ENCODE results near the gene ADAM10. TPM values are rescaled to one million over a fixed set of nuclear protein-coding genes. Genes with fewer than 3 reads are reported as not detected.

Gene ADAM10
- total RNA-seq, 1 donor from 2014 or later: 48.1 TPM

GRCh38 chr15:58582160-58582559 lies 167.3 kb downstream of the ADAM10 start:
- no peak overlapping the region for H3K27ac ChIP-seq
- DNase-seq (ENCODE audit: extremely low spot score in 2 of 2): no peak
- H3K4me1 ChIP-seq: no peaks in the 10 kb centered on the region
- no peaks in the 10 kb centered on the region for H3K36me3 ChIP-seq
- H3K27me3 ChIP-seq: no peaks in the 10 kb centered on the region
- H3K4me3 ChIP-seq: no peak overlapping the region
- no peaks in the 10 kb centered on the region for H3K9me3 ChIP-seq
- TF ChIP-seq CTCF (IDR thresholded peaks at IDR 0.05) (no peak), POLR2A (IDR thresholded peaks at IDR 0.05) (no peak), POLR2AphosphoS5 (IDR thresholded peaks at IDR 0.05; ENCODE audit: insufficient read depth in 1 of 2, low read depth in 1 of 2) (no peak)
- intact Hi-C loops (cut with DNase I): no loop called here

GRCh38 chr15:58576657-58577056 lies 172.8 kb downstream of the ADAM10 start:
- Histone ChIP-seq H3K27ac (no peak overlapping the region), H3K9me3 (no peaks in the 10 kb centered on the region), H3K36me3 (no peaks in the 10 kb centered on the region), H3K27me3 (no peaks in the 10 kb centered on the region), H3K4me3 (no peak overlapping the region), H3K4me1 (no peaks in the 10 kb centered on the region)
- intact Hi-C loops (cut with DNase I): no loop called here
- no peak for DNase-seq (ENCODE audit: extremely low spot score in 2 of 2)
- TF ChIP-seq POLR2AphosphoS5 (IDR thresholded peaks at IDR 0.05; ENCODE audit: insufficient read depth in 1 of 2, low read depth in 1 of 2) (no peak), CTCF (IDR thresholded peaks at IDR 0.05) (no peak), POLR2A (IDR thresholded peaks at IDR 0.05) (no peak)

GRCh38 chr15:58575045-58575786 lies 174.3 kb downstream of the ADAM10 start:
- no peak for DNase-seq (ENCODE audit: extremely low spot score in 2 of 2)
- Histone ChIP-seq H3K4me3 (no peak overlapping the region), H3K27ac (no peak overlapping the region), H3K36me3 (no peaks in the 10 kb centered on the region), H3K4me1 (no peaks in the 10 kb centered on the region), H3K27me3 (no peaks in the 10 kb centered on the region), H3K9me3 (no peaks in the 10 kb centered on the region)
- TF ChIP-seq CTCF (IDR thresholded peaks at IDR 0.05) (no peak), POLR2A (IDR thresholded peaks at IDR 0.05) (no peak), POLR2AphosphoS5 (IDR thresholded peaks at IDR 0.05; ENCODE audit: insufficient read depth in 1 of 2, low read depth in 1 of 2) (no peak)
- intact Hi-C loops (cut with DNase I): no loop called here

- no peaks in the 10 kb centered on the region for H3K4me1 ChIP-seq
- no peak for TF ChIP-seq CTCF (IDR thresholded peaks at IDR 0.05)
- no peak for TF ChIP-seq POLR2A (IDR thresholded peaks at IDR 0.05)
- TF ChIP-seq POLR2AphosphoS5 (IDR thresholded peaks at IDR 0.05; ENCODE audit: insufficient read depth in 1 of 2, low read depth in 1 of 2): no peak
- no peaks in the 10 kb centered on the region for H3K9me3 ChIP-seq
- no peaks in the 10 kb centered on the region for H3K27me3 ChIP-seq
- no peaks in the 10 kb centered on the region for H3K36me3 ChIP-seq
- H3K27ac ChIP-seq: no peak overlapping the region
- no peak for DNase-seq (ENCODE audit: extremely low spot score in 2 of 2)
- no peak overlapping the region for H3K4me3 ChIP-seq
- intact Hi-C loops (cut with DNase I): no loop called here
Observed at GRCh38 chr15:58574631-58575030, 174.9 kb downstream of the ADAM10 start.

GRCh38 chr15:58573270-58573669 lies 176.2 kb downstream of the ADAM10 start:
- Histone ChIP-seq H3K9me3 (no peaks in the 10 kb centered on the region), H3K4me3 (no peak overlapping the region), H3K4me1 (no peaks in the 10 kb centered on the region), H3K27ac (no peak overlapping the region), H3K36me3 (no peaks in the 10 kb centered on the region), H3K27me3 (no peaks in the 10 kb centered on the region)
- TF ChIP-seq POLR2AphosphoS5 (IDR thresholded peaks at IDR 0.05; ENCODE audit: insufficient read depth in 1 of 2, low read depth in 1 of 2): no peak
- TF ChIP-seq CTCF (IDR thresholded peaks at IDR 0.05): no peak
- TF ChIP-seq POLR2A (IDR thresholded peaks at IDR 0.05): no peak
- no peak for DNase-seq (ENCODE audit: extremely low spot score in 2 of 2)
- intact Hi-C loops (cut with DNase I): no loop called here
